HepG2 (cell line): ENCODE results near the gene CEP120. TPM values are rescaled to one million over a fixed set of nuclear protein-coding genes. Genes with fewer than 3 reads are reported as not detected.

Source experiments
- ATAC-seq: fragments of 200-7000 bp; cut with Tn5 transposase; 3 replicates; pipeline ENCODE4 v1.9.1; 2020; ENCODE audit warnings: mild to moderate bottlenecking, moderate library complexity
- BruUV-seq: library from RNA; stranded (reverse); fragments of 400-500 nt; replicated peaks from 2 replicates; lab custom pipeline; 2021; lab: Mats Ljungman, UMichigan
- CTCF ChIA-PET: fragments of 300-600 bp; formaldehyde crosslinking; extraction: SDS; loops from one replicate; lab custom pipeline; 2021; ENCODE audit warnings: low total read pairs, inconsistent platforms, low intra/inter-chr PET ratio; lab: Yijun Ruan, JAX
- POLR2A ChIA-PET: fragments of 350-600 bp; sonication (Branson Sonifier 250); formaldehyde crosslinking; loops from one replicate; lab custom pipeline; 2020; ENCODE audit warnings: antibody characterized with exemption, inconsistent platforms; lab: Yijun Ruan, JAX
- DNase-seq: peaks from one replicate; pipeline ENCODE4 v3.0.0-alpha.2; 2015; ENCODE audit warnings: low spot score
- FAIRE-seq: peaks from 3 replicates; lab custom pipeline; 2011; peaks lifted over from hg19 to GRCh38; lab: Jason Lieb, UNC
- H2AFZ ChIP-seq: one replicate; pipeline ENCODE4 v1.6.1; 2011; ENCODE audit warnings: low read length, inconsistent platforms
- H3K27ac ChIP-seq: fragments of 300-600 bp; 3 replicates; pipeline ENCODE4 v1.8.0; 2011; ENCODE audit warnings: mixed run types, mild to moderate bottlenecking, mixed read lengths, low read length, inconsistent platforms; ENCODE audit not compliant: insufficient read depth; ENCODE audit errors: extremely low read length
- H3K27me3 ChIP-seq, 2 experiments: fragments of 200-600 bp in 1 of 2; 2 replicates in 1 of 2; 3 replicates in 1 of 2; pipeline versions ENCODE4 v1.6.0 to v1.8.0; 2011; ENCODE audit warnings: low read length in 2 of 2, mild to moderate bottlenecking in 2 of 2, moderate library complexity in 2 of 2, inconsistent platforms in 1 of 2; ENCODE audit not compliant: insufficient read depth in 2 of 2, control insufficient read depth in 1 of 2
- H3K36me3 ChIP-seq, 2 experiments: fragments of 200-600 bp in 1 of 2; replicated peaks in 1 of 2; 2 replicates in 1 of 2; 3 replicates in 1 of 2; pipeline versions ENCODE4 v1.5.1 to v1.8.0; 2011; ENCODE audit warnings: low read length in 2 of 2, inconsistent platforms in 1 of 2; ENCODE audit not compliant: insufficient read depth in 2 of 2, control insufficient read depth in 1 of 2
- H3K4me1 ChIP-seq: 2 replicates; pipeline ENCODE4 v1.5.1; 2012; ENCODE audit warnings: low read length, inconsistent platforms; ENCODE audit not compliant: insufficient read depth
- H3K4me2 ChIP-seq: 2 replicates; pipeline ENCODE4 v1.6.0; 2011; ENCODE audit warnings: low read depth, low read length, inconsistent platforms
- H3K4me3 ChIP-seq, 3 experiments: fragments of 200-600 bp in 1 of 3; sonication (generic), shearing (Covaris generic) in 1 of 3; replicated peaks in 1 of 3; 2 replicates each; pipeline ENCODE4 v1.5.1; 2011 to 2016; ENCODE audit warnings: low read length in 3 of 3, inconsistent platforms in 2 of 3, low read depth in 2 of 3, mild to moderate bottlenecking in 2 of 3, control low read depth in 1 of 3, mixed read lengths in 1 of 3; ENCODE audit not compliant: insufficient read depth in 1 of 3
- H3K79me2 ChIP-seq: one replicate; pipeline ENCODE4 v1.6.1; 2011; ENCODE audit warnings: low read length, inconsistent platforms; ENCODE audit not compliant: insufficient read depth
- H3K9ac ChIP-seq: 2 replicates; pipeline ENCODE4 v1.6.0; 2011; ENCODE audit warnings: mild to moderate bottlenecking, low read depth, low read length, inconsistent platforms; ENCODE audit not compliant: insufficient read depth
- H3K9me3 ChIP-seq: 2 replicates; pipeline ENCODE4 v1.5.1; 2012; ENCODE audit warnings: mild to moderate bottlenecking, low read length
- H4K20me1 ChIP-seq: 2 replicates; pipeline ENCODE4 v1.6.0; 2011; ENCODE audit warnings: inconsistent platforms, mild to moderate bottlenecking, low read length, moderate library complexity; ENCODE audit not compliant: insufficient read depth
- EHMT2 ChIP-seq: fragments of 200-600 bp; sonication (generic); IDR thresholded peaks from 2 replicates; pipeline ENCODE4 v1.7.0; 2017; ENCODE audit warnings: antibody characterized with exemption, low read depth, low read length, borderline replicate concordance
- HMGXB4 ChIP-seq, 2 experiments: sonication (generic) in 1 of 2; formaldehyde crosslinking in 1 of 2; IDR thresholded peaks; 2 replicates each; pipeline versions ENCODE4 v1.4.0 to v1.6.1; 2018 to 2020; ENCODE audit warnings: missing genetic modification reagents in 2 of 2, borderline replicate concordance in 1 of 2, low read depth in 1 of 2, mild to moderate bottlenecking in 1 of 2, missing biosample characterization in 1 of 2
- HNRNPL ChIP-seq: fragments of 200-400 bp; formaldehyde crosslinking; IDR thresholded peaks from 2 replicates; pipeline ENCODE4 v1.6.1; 2017; ENCODE audit warnings: mild to moderate bottlenecking, low read depth, low read length
- HNRNPUL1 ChIP-seq: fragments of 200-400 bp; formaldehyde crosslinking; IDR thresholded peaks from 2 replicates; pipeline ENCODE4 v1.6.1; 2017; ENCODE audit warnings: low read depth, mild to moderate bottlenecking, low read length, moderate library complexity
- IRF2 ChIP-seq: IDR thresholded peaks from 2 replicates; pipeline ENCODE4 v1.6.1; 2018; ENCODE audit warnings: missing genetic modification reagents, missing compliant biosample characterization
- JDP2 ChIP-seq: sonication (generic); formaldehyde crosslinking; IDR thresholded peaks from 2 replicates; pipeline ENCODE4 v1.8.1; 2022; ENCODE audit warnings: missing genetic modification reagents, borderline replicate concordance
- NFE2L2 ChIP-seq: fragments of 150-350 bp; IDR thresholded peaks from 2 replicates; pipeline ENCODE4 v1.6.1; 2014; ENCODE audit warnings: low read length
- PLSCR1 ChIP-seq: sonication (generic); formaldehyde crosslinking; IDR thresholded peaks from 2 replicates; pipeline ENCODE4 v1.5.0; 2020; ENCODE audit warnings: missing genetic modification reagents, mild to moderate bottlenecking, borderline replicate concordance
- RBM39 ChIP-seq: fragments of 200-400 bp; formaldehyde crosslinking; IDR thresholded peaks from one replicate; pipeline ENCODE4 v1.6.1; 2018; ENCODE audit warnings: antibody characterized with exemption, mild to moderate bottlenecking, low read depth, low read length; ENCODE audit not compliant: poor library complexity, severe bottlenecking
- SAP130 ChIP-seq: IDR thresholded peaks from 2 replicates; pipeline ENCODE4 v1.6.1; 2016; ENCODE audit warnings: low read depth
- SETDB1 ChIP-seq: sonication (generic); formaldehyde crosslinking; IDR thresholded peaks from 2 replicates; pipeline ENCODE4 v1.5.1; 2020; ENCODE audit warnings: missing genetic modification reagents, mild to moderate bottlenecking, borderline replicate concordance
- THAP7 ChIP-seq: sonication (generic); formaldehyde crosslinking; IDR thresholded peaks from 2 replicates; pipeline ENCODE4 v1.8.1; 2023; ENCODE audit warnings: mild to moderate bottlenecking, missing genetic modification reagents
- U2AF1 ChIP-seq: fragments of 200-400 bp; formaldehyde crosslinking; optimal IDR thresholded peaks from 2 replicates; pipeline ENCODE3; 2017; ENCODE audit warnings: mild to moderate bottlenecking, low read depth, low read length
- ZNF343 ChIP-seq: sonication (generic); formaldehyde crosslinking; IDR thresholded peaks from 2 replicates; pipeline ENCODE4 v1.4.0; 2020; ENCODE audit warnings: mild to moderate bottlenecking, missing genetic modification reagents
- ZNF451 ChIP-seq: sonication (generic); formaldehyde crosslinking; IDR thresholded peaks from 2 replicates; pipeline ENCODE4 v1.5.0; 2020; ENCODE audit warnings: mild to moderate bottlenecking, missing genetic modification reagents
- ZNF737 ChIP-seq: sonication (generic); formaldehyde crosslinking; IDR thresholded peaks from 2 replicates; pipeline ENCODE4 v1.5.0; 2020; ENCODE audit warnings: missing genetic modification reagents, mild to moderate bottlenecking, borderline replicate concordance
- ZNF878 ChIP-seq: sonication (generic); formaldehyde crosslinking; IDR thresholded peaks from 2 replicates; pipeline ENCODE4 v1.8.1; 2023; ENCODE audit warnings: mild to moderate bottlenecking, missing genetic modification reagents, moderate library complexity
- WGBS: methylation state at CpG from one replicate; pipeline ENCODE4 v1.1.6; 2017; ENCODE audit warnings: low lambda C conversion rate; 5-methylcytosine and 5-hydroxymethylcytosine counted together
- in situ Hi-C: cut with HindIII; loops from 2 replicates; pipeline ENCODE4 v1.10.0; 2017; ENCODE audit warnings: low pct_unique_long_range_greater_than_20kb; ENCODE audit not compliant: extremely low pct_ligation_motif_present
- intact Hi-C: fragments of 100-400 bp; cut with micrococcal nuclease; formaldehyde crosslinking; loops from one replicate; pipeline ENCODE4 v1.10.0; 2022; ENCODE audit not compliant: unreplicated experiment
- polyA plus RNA-seq, 8 experiments: library from polyadenylated mRNA; depleted of rRNA in 3 of 8; stranded (reverse) in 7 of 8; unstranded in 1 of 8; fragments of >200 nt; fragmentation: Illumina TruSeq in 4 of 8; extraction: Trizol in 4 of 8; gene quantifications; 2 replicates each; pipeline versions ENCODE4 v1.2.1 to v1.2.3, GENCODE V29; 2011 to 2016; ENCODE audit warnings: low read depth in 4 of 8, missing spikeins in 1 of 8, mixed read lengths in 1 of 8; ENCODE audit not compliant: insufficient read depth in 1 of 8
- total RNA-seq, 5 experiments: library from RNA; depleted of rRNA; stranded (reverse); fragments of >200 nt; fragmentation: Illumina TruSeq; extraction: Trizol; gene quantifications; 2 replicates each; pipeline ENCODE4 v1.2.3, GENCODE V29; 2016; ENCODE audit warnings: low read depth in 1 of 5

Gene CEP120
- total and polyA plus RNA-seq, 2 of the 13 experiments (the other 11 are each of a cell fraction or from before 2014, with no cell fraction given), result 8.0 to 14.7 TPM

- no peaks in the 10 kb centered on the region for H3K79me2 ChIP-seq
- H3K27ac ChIP-seq, result no peak overlapping the region
- BruUV-seq, result no TSS peak
- H3K27me3 ChIP-seq, result no peaks in the 10 kb centered on the region
- peak; percentile 75 for TF ChIP-seq NFE2L2
- no peak for TF ChIP-seq EHMT2
- TF ChIP-seq HNRNPUL1, result no peak
- TF ChIP-seq ZNF343 (CRISPR knock-in tag), result no peak
- DNase-seq, result no peak
- no peak for FAIRE-seq
- H4K20me1 ChIP-seq, result no peaks in the 10 kb centered on the region
- H3K9ac ChIP-seq, result no peak overlapping the region
- ATAC-seq, result no peak; the same call in 2 of the 3 replicates
- H2AFZ ChIP-seq, result no peak overlapping the region
- no peaks in the 10 kb centered on the region for H3K4me1 ChIP-seq
- H3K4me3 ChIP-seq, result no peak overlapping the region
- H3K36me3 ChIP-seq, result no peaks in the 10 kb centered on the region
- no peak overlapping the region for H3K4me2 ChIP-seq
- in situ Hi-C loops, result no loop called here
- CTCF ChIA-PET, result no interaction called here
- POLR2A ChIA-PET, result no interaction called here
- WGBS, result 0% methylated on average over 2 of the region's 2 CpGs
- intact Hi-C loops, result no loop called here
- no peaks in the 10 kb centered on the region for H3K9me3 ChIP-seq
Measured at GRCh38 chr5:123455640-123456039, 32.4 kb upstream of the CEP120 start.

- Histone ChIP-seq H3K9me3 (no peaks in the 10 kb centered on the region), H2AFZ (no peak overlapping the region), H3K9ac (no peak overlapping the region), H3K4me2 (no peak overlapping the region), H3K4me1 (no peaks in the 10 kb centered on the region), H3K27ac (no peak overlapping the region), H3K79me2 (no peaks in the 10 kb centered on the region), H3K27me3 (no peaks in the 10 kb centered on the region), H3K4me3 (no peak overlapping the region), H3K36me3 (no peaks in the 10 kb centered on the region), H4K20me1 (no peaks in the 10 kb centered on the region)
- CTCF ChIA-PET, result no interaction called here
- DNase-seq, result no peak
- intact Hi-C loops (no loop called here), in situ Hi-C loops (no loop called here)
- no peak for ATAC-seq
- POLR2A ChIA-PET, result no interaction called here
- no TSS peak for BruUV-seq
- 31% methylated on average over 3 of the region's 3 CpGs for WGBS
- no peak for FAIRE-seq
- TF ChIP-seq SETDB1 (no peak), U2AF1 (no peak), ZNF878 (CRISPR knock-in tag) (no peak), ZNF451 (CRISPR knock-in tag) (no peak), SAP130 (CRISPR knock-in tag) (no peak), THAP7 (CRISPR knock-in tag) (no peak), JDP2 (CRISPR knock-in tag) (no peak), IRF2 (CRISPR knock-in tag) (no peak), PLSCR1 (no peak), ZNF737 (CRISPR knock-in tag) (no peak), HNRNPL (no peak), HMGXB4 (CRISPR knock-in tag; IDR thresholded peaks at IDR 0.05; ENCODE audit: borderline replicate concordance in 1 of 2, low read depth in 1 of 2) (no peak), RBM39 (no peak)
Measured at GRCh38 chr5:123455095-123455494, 31.9 kb upstream of the CEP120 start.
